Superior temporal gyrus (tissue), 1 donor: ENCODE measurements around the gene TMPRSS2.
A peak's percentile ranks its signal among the peaks of the same experiment; 100 is the strongest.

Experiments used
- DNase-seq: peaks from one replicate; pipeline ENCODE4 v3.0.0-alpha.2; 2016; ENCODE audit errors: extremely low spot score

TMPRSS2 gene

GRCh38 chr21:41481191-41481590 is 26.8 kb downstream of the TMPRSS2 start:
- no peak for DNase-seq

DNA sequence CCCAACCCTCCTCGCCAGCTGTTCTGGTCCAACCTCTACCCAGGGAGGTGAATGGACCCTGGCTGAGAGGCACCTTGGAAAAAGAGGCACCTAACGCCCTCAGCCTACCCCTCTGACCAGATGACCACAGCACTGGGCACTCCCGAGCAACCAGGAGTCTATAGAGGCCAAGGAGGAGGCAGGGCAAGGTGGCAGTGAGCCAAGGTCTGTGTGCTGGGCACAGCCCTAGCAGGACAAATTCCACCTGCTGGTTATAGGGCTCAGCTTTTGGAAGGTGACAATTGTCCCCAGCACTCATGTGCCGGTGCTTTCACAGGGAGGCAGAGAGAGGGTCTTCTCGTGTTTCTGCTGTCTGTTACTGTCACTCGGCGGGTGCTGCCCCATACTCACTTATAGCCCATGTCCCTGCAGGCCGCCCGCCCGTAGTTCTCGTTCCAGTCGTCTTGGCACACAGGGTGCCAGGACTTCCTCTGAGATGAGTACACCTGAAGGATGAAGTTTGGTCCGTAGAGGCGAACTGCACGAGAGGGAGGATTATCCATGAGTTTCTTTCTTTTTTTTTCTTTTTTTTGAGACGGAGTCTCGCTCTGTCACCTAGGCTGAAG is 27.8 kb downstream of the TMPRSS2 start:
- DNase-seq = no peak

DNA sequence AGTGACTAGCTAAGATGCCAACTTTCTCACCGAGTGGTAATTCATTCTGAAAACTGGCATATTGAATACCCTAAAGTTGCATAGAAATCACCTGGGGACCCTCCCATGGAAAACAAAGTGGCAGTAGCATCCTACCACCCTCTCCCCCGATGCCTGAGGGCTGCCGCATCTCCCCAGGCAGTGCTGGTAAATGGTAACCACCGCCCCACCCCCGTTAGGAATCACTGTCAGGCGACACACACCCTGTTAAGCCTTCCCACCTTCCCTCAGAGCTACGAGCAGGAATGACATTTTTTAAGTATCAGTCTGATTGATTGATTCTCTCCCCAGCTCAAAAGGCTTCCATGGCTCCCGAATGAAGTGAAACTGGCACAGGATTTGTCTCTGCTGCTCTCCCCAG is 28.3 kb downstream of the TMPRSS2 start:
- no peak for DNase-seq

- DNase-seq = no peak
These were observed 29.4 kb downstream of the TMPRSS2 start for GRCh38 chr21:41478319-41479177.

DNA sequence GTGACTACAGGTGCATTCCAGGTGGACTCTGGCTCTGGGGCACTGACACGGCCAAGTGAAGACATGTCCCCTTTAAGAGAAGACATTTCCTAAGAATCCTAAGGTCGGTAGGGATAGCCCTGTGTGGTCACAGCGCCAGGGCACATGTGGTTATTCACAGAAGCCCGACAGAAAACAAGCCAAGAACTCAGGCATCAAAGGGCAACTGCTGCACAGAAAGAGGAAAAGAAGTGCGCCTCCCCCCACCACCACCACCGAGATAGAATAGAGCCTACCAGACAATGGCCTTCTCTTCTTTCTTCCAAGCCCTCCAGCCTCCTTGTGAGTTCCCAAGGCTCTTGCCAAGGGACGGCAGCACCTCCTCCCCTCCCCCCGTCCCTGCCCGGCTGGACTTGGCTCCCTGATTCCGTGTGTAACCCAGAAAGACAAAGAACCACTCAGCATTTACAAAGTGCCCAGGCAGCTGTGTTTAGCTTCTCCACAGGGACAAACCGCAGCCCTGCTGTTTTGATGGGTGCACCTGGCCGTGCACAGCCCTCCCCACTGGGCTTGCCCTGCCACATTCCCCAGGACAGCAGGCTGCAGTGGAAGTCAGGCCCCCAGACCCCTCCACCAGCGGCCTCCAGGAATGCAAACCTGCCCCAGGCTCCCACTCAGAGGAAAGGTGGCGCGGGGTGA is 30.2 kb downstream of the TMPRSS2 start:
- DNase-seq = no peak

- DNase-seq = no peak
These were observed 32.1 kb downstream of the TMPRSS2 start for GRCh38 chr21:41475714-41476420.

DNA sequence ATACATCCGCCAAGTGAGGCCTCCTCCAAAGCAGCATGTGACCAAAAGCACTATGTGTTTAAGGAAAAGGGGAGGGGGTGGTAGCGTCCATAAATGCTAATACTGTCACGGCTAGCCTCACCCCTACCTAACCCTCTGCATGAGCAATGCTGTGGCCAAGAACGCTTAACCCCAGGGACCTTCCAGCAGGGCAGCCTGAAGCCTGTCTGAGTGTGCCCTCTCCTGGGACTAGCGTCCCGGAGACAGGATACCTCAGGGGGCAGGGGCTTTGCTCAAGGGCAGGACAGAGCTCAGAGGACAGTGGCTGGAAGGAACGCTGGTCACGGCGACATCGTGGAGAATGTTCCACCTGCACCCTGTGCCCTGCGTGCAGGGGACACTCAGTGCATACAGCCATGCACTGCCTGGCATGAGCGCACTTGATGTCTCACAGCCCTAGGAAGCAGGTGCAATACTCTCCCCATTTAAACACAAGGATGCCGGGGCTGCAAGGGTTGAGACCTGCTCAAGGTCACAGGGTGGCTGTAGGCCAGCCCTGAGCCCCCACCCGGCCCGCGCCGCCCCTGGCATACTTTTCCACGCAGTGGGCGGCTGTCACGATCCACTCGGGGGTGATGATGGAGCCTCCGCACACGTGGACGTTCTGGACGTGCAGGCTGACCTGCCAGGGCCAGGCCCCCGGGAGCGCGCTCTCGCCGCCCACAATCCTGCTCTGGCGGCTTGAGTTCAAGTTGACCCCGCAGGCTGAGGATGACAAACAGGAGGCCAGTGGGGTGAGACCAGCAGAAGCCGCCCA is 35.0 kb downstream of the TMPRSS2 start:
- DNase-seq = no peak

DNA sequence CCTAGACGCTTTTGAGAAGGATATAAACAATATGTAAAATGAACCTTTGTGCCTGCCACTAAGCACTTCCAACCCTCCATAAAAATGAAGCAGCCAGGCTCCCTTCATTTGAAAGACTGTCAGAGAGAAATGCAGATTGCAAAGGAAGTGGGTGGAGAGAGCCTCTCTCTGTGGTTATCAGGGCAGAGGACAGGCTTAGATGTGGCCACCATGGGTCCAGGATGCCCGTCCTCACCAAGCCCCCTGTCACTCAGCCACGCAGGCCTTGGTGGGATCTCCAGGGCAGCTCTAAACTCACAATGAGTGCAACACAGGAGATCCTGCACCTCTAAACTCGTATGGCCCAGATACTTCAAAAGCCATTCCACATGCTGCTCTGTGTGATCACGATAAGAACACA is 37.9 kb downstream of the TMPRSS2 start:
- DNase-seq = no peak

- DNase-seq = no peak
These were observed 41.7 kb downstream of the TMPRSS2 start for GRCh38 chr21:41466024-41466820.

GRCh38 chr21:41465176-41465781 is 42.7 kb downstream of the TMPRSS2 start:
- no peak for DNase-seq

- peak; percentile 60 for DNase-seq
These were observed 47.1 kb downstream of the TMPRSS2 start for GRCh38 chr21:41460578-41461527.

- no peak for DNase-seq
These were observed 47.9 kb downstream of the TMPRSS2 start for GRCh38 chr21:41459884-41460534.

GRCh38 chr21:41458559-41458958 is 49.4 kb downstream of the TMPRSS2 start:
- DNase-seq = no peak

DNA sequence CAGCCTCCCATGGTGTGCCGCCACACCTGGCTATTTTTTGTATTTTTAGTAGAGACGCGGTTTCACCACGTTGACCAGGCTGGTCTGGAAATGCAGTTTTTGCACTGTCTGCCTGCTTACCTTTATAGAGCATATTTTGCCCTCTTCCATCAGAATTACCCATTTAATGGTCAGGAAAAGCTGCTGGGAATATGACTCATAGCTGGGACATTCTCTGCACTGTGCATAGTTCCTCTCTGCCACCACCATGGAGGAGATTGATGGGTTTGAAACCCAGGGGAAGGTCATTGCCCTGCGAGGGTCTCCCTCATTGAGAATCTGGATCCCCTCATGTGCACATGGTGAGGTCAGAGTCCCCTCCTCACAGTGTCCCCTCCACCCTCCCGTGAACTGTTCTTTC is 49.8 kb downstream of the TMPRSS2 start:
- DNase-seq = no peak

DNA sequence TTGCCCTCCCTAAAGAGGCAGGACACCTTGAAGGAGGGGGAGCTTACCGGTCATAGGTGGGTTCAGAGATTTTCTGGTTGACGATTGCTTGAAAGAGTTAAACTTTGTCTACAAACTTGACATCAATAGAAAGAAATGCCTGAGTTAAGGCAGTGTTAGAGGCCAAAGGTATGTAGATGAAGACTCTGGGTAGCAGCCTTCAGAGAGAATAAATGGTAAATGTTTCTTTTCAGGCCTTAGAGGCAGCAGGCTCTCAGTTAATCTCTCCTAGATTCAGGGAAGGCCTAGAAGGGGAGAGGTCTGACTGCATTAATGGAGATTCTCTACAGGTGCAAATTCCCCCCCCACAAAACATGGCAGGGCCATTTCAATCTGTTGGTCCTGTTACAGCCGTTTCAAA is 54.2 kb downstream of the TMPRSS2 start:
- DNase-seq = no peak

DNA sequence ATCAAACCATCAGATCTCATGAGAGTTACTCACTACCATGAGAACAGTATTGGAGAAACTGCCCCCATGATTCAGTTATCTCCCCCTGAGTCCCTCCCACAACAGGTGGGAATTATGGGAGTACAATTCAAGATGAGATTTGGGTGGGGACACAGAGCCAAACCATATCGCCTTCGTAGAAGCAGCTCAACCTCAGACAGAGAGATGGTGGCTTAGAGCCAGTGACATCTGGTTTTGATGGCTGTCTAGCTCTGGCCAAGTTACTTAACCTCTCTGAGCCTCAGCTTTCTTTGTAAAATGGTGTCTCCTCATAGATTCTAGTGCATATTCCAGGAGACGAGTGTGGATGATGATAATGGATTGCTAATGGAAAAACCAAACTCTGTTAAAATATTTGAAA is 54.8 kb downstream of the TMPRSS2 start:
- no peak for DNase-seq

GRCh38 chr21:41451753-41452676 is 55.9 kb downstream of the TMPRSS2 start:
- no peak for DNase-seq
